DND-41 (cell line): ENCODE results near the gene USP24.

Experiments
- EZH2 ChIP-seq: IDR thresholded peaks from 3 replicates; pipeline ENCODE4 v1.6.1; 2012; ENCODE audit warnings: borderline replicate concordance, low read depth, mild to moderate bottlenecking, moderate library complexity, low read length, inconsistent platforms; ENCODE audit not compliant: severe bottlenecking
- TF ChIP-seq, protein P1 (sequence below): IDR thresholded peaks from 2 replicates; pipeline ENCODE4 v1.5.1; 2012; ENCODE audit warnings: borderline replicate concordance, low read length, moderate library complexity, mild to moderate bottlenecking; ENCODE audit not compliant: poor library complexity, severe bottlenecking; ENCODE audit errors: extremely low read depth

- TF ChIP-seq, protein P1, sequence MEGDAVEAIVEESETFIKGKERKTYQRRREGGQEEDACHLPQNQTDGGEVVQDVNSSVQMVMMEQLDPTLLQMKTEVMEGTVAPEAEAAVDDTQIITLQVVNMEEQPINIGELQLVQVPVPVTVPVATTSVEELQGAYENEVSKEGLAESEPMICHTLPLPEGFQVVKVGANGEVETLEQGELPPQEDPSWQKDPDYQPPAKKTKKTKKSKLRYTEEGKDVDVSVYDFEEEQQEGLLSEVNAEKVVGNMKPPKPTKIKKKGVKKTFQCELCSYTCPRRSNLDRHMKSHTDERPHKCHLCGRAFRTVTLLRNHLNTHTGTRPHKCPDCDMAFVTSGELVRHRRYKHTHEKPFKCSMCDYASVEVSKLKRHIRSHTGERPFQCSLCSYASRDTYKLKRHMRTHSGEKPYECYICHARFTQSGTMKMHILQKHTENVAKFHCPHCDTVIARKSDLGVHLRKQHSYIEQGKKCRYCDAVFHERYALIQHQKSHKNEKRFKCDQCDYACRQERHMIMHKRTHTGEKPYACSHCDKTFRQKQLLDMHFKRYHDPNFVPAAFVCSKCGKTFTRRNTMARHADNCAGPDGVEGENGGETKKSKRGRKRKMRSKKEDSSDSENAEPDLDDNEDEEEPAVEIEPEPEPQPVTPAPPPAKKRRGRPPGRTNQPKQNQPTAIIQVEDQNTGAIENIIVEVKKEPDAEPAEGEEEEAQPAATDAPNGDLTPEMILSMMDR, result no peak
- TF ChIP-seq EZH2, result no peak
Measured at GRCh38 chr1:55146781-55147180, 68.4 kb downstream of the USP24 start.
